AG10803 (cell line): ENCODE results near the gene CCRL2.

ENCODE experiments used
- DNase-seq: peaks from one replicate; pipeline ENCODE4 v3.0.0; 2010; ENCODE audit warnings: low read depth
- H3K4me3 ChIP-seq: 2 replicates; pipeline ENCODE4 v1.5.1; 2011; ENCODE audit warnings: mild to moderate bottlenecking, low read length, control low read depth
- TF ChIP-seq, protein P1 (sequence below): conservative IDR thresholded peaks from 2 replicates; pipeline ENCODE4 v1.5.1; 2011; ENCODE audit warnings: mild to moderate bottlenecking, low read length, control low read depth, inconsistent platforms

Gene CCRL2

DNA sequence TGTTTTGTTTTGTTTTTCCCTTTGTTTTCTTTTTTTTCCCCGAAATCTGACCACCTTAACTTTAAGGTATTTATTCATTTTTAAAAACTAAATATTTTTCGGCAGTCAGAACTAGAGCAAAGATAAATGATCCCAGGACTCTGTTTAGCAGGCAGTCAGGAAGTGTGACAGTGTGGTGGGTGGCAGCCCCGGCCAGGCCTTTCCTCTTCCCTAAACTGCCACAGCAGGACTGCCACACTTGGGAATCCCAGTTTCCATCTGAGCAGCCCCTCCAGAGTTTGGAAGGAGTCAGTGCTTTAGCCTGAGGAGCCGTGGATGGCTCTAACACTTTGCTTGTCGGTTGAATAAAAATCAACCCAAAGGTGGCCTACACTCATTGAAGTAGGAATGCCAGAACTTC, 6.9 kb downstream of the CCRL2 start:
- DNase-seq: no peak
- TF ChIP-seq, protein P1, sequence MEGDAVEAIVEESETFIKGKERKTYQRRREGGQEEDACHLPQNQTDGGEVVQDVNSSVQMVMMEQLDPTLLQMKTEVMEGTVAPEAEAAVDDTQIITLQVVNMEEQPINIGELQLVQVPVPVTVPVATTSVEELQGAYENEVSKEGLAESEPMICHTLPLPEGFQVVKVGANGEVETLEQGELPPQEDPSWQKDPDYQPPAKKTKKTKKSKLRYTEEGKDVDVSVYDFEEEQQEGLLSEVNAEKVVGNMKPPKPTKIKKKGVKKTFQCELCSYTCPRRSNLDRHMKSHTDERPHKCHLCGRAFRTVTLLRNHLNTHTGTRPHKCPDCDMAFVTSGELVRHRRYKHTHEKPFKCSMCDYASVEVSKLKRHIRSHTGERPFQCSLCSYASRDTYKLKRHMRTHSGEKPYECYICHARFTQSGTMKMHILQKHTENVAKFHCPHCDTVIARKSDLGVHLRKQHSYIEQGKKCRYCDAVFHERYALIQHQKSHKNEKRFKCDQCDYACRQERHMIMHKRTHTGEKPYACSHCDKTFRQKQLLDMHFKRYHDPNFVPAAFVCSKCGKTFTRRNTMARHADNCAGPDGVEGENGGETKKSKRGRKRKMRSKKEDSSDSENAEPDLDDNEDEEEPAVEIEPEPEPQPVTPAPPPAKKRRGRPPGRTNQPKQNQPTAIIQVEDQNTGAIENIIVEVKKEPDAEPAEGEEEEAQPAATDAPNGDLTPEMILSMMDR: no peak
- no peak overlapping the region for H3K4me3 ChIP-seq

DNA sequence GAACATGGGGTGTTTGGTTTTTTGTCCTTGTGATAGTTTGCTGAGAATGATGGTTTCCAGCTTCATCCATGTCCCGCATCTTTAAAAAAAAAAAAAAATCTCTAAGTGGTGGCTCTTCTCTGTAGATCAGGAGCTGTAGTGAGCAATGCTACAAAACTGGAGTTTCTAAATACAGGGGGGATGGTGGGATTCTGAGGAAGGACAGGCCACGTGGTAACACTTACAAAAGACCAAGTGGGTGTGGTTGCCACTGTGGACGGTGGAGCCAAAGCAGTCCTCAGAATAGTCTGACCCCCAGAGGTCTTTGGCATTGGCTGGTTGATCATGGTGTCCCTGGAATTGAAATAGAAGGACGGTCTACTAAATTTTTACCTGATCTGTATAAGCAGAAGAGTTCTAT, 7.7 kb downstream of the CCRL2 start:
- TF ChIP-seq, protein P1: no peak
- no peak for DNase-seq
- no peak overlapping the region for H3K4me3 ChIP-seq

DNA sequence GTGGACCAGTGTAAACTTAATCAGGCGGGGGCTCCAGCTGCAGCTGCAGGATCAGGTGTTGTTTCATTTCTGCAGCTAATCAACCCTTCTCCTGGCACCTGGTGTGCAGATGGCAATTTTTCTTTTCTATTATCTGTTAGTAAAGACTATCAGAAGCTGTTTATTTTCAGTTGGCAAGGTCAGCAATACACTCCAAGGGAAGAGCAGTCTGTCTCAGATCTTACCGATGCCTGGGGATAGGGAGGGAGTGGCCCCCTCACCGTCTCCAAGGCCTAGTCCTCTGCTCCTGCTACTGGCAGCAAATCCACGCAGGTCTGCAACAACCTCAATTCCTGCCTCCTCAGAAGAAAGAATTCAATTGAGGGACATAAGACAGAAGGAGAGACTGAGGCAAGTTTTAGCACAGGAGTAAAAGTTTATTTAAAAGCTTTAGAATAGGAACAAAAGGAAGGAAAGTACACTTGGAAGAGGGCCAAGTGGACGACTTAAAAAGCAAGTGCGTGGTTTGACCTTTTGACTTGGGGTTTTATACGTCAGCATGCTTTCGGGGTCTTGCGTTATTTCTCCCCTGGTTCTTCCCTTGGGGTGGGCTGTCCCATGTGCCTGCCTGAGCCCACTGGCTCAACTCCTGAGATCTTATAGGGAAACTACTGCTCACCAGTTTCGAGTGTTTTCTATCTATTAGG, 9.2 kb downstream of the CCRL2 start:
- no peak for DNase-seq
- no peak overlapping the region for H3K4me3 ChIP-seq
- TF ChIP-seq, protein P1: no peak

DNA sequence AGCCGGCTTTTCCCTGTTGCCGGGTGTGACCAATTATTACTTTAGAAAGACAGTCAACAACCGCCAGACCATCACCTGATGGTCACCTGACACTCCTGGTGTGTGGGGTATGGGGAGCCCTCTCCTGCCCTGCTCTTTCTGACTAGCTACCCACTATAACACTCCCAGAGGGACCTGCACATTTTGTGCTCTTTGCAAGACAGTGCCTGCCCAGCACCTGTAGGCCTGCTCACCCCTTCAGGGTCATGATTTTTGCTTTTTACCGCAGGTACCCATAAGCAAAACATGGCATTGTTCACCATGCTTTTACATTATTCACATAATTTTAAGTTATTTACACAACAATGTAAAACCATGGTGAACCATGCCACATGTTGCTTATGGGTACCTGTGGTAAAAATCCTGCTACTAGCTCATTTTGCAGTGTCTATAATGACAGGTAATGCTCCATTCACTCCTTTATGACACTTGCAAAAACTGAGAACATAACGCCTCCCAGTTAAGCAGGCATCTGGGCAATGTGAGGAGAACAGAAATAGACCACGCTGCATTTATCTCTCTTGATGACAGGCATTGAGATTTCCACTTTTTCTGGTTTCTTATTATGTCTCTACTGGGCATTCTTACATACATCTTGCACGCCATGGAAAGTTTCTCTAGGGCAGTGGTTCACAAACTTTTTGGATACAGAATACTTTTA, 9.9 kb downstream of the CCRL2 start:
- no peak overlapping the region for H3K4me3 ChIP-seq
- TF ChIP-seq, protein P1: no peak
- no peak for DNase-seq

DNA sequence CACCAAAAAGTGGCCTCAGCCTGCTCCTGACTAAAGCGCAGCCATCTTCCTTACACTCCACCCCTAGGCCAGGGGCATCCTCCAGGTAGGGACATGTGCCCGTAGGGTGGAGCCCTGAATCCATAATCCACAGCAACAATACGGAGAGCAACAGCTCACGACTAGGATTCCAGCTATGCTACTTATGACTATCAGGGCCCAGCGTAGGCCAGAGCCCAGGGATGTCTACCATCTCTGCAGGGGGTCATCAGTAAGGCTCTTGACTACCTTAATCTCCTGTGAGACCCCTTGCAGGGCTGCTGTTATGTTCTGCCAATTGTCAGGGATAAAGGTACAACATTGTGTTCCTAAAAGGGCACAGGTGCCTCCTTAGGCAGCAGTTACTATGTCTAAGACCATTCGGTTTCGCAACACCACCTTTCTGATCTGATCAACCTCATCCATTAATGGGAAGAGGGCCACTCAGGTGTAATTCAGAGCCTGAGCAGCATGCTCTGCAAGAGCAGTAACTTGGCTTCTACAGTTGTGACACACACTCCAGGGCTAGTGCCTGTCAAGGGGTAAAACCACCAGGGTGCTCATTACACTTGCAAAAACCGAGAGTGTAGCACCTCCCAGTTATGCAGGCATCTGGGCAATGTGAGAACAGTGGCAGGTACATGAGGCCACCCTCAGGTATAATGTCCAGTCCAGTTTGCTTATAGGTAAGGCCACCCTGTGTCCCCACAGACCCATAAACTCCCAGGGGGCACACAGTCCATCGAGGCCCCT, 11.0 kb downstream of the CCRL2 start:
- H3K4me3 ChIP-seq: no peak overlapping the region
- DNase-seq: no peak
- TF ChIP-seq, protein P1: no peak

DNA sequence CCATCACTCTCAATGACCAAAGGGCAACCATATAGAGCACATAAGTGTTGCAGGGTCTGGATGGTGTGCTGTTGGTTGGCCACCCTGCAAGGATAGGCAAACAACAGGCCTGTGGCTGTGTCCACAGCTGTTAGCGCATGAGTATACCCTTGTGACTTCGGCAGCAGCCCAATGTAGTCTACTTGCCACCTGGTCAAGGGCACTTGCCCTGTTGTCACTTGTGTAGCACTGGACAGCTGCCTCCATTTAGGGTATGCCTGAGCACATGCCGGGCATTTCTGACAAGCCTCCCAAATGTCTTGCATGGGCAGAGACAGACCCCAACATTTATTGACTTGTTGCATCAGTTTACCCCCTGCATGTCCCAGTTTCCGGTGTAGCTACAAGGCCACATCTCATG, 12.8 kb downstream of the CCRL2 start:
- DNase-seq: no peak
- TF ChIP-seq, protein P1: no peak

More for the DNA sequence above, 12.8 kb downstream of the CCRL2 start:
- no peak overlapping the region for H3K4me3 ChIP-seq
